Esophagus muscularis mucosa (tissue), 3 donors: ENCODE data around the gene ARID3C.

ENCODE experiments used
- CTCF ChIP-seq, 3 experiments: fragments of 200-600 bp in 2 of 3; fragments of 450-650 bp in 1 of 3; sonication (generic) in 2 of 3; IDR thresholded peaks; one replicate each; pipeline ENCODE4 v1.5.1; 2017 to 2019; ENCODE audit warnings: antibody characterized with exemption in 3 of 3, mild to moderate bottlenecking in 2 of 3, moderate library complexity in 1 of 3
- POLR2A ChIP-seq: fragments of 450-650 bp; IDR thresholded peaks from one replicate; pipeline ENCODE4 v1.6.1; 2017; ENCODE audit warnings: antibody characterized with exemption, moderate library complexity, mild to moderate bottlenecking, low read depth
- POLR2AphosphoS5 ChIP-seq, 2 donors: sonication (generic); formaldehyde crosslinking; IDR thresholded peaks; one replicate each; pipeline ENCODE4 v1.6.1; 2017; ENCODE audit warnings: antibody characterized with exemption in 2 of 2

DNA sequence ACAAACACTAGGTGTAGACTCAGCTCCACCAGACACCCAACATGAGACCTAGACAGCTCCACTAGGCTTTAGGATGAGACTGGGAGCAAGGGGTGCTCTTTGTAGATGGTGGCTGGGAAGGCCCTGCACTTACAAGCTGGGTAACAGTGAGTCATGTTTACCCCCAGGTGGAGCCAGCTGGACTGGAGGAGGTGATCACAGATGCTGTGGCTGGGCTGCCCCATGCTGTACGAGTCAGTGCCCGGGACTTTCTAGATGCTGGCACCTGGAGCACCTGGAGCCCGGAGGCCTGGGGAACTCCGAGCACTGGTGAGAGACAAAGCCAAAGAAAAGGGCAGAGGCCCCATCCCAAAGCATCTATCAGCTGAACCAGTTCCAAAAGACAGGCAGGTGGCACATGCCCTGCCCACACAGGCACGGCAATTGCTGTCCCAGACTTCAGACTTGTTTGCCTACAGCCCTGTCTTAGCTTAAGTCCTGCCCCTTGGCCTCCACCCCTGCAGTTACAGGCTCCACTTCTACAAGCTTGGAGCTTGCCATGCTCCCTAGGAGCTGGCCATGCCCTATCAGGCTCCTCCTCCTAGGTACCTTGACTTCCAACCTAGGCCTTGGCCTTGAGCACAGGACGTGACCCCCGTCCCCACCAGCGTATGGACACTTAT lies 30.9 kb upstream of the ARID3C start:
- TF ChIP-seq CTCF (IDR thresholded peaks at IDR 0.05): no peak
- no peak for TF ChIP-seq POLR2A
- no peak for TF ChIP-seq POLR2AphosphoS5 (IDR thresholded peaks at IDR 0.05)
